Amniotic epithelial cell (primary cell): Measurements from ENCODE around the gene FAIM2.

ENCODE experiments used
- DNase-seq: peaks from one replicate; pipeline ENCODE4 v3.0.0-alpha.2; 2010; ENCODE audit warnings: low read depth

Gene FAIM2

GRCh38 chr12:49917166-49917787 is 13.6 kb upstream of the FAIM2 start:
- DNase-seq, result no peak

GRCh38 chr12:49916129-49916919 is 12.6 kb upstream of the FAIM2 start:
- DNase-seq, result no peak

GRCh38 chr12:49912345-49913255 is 8.9 kb upstream of the FAIM2 start:
- no peak for DNase-seq

- no peak for DNase-seq
Observed at GRCh38 chr12:49911213-49911605, 7.5 kb upstream of the FAIM2 start.

- DNase-seq, result no peak
Observed at GRCh38 chr12:49910331-49911212, 6.9 kb upstream of the FAIM2 start.

GRCh38 chr12:49909826-49910225 is 6.1 kb upstream of the FAIM2 start:
- DNase-seq, result peak; percentile 94

- no peak for DNase-seq
Observed at GRCh38 chr12:49909356-49909755, 5.7 kb upstream of the FAIM2 start.

- no peak for DNase-seq
Observed at GRCh38 chr12:49907352-49907751, 3.7 kb upstream of the FAIM2 start.

- peak; percentile 77 for DNase-seq
Observed at GRCh38 chr12:49905718-49906314, 2.1 kb upstream of the FAIM2 start.

- DNase-seq, result no peak
Observed at GRCh38 chr12:49904601-49905000, 901 bp upstream of the FAIM2 start.

GRCh38 chr12:49903351-49903699 is 375 bp downstream of the FAIM2 start:
- no peak for DNase-seq

- DNase-seq, result no peak
Observed at GRCh38 chr12:49902399-49903350, 1.0 kb downstream of the FAIM2 start.

- no peak for DNase-seq
Observed at GRCh38 chr12:49901986-49902385, 1.7 kb downstream of the FAIM2 start.

GRCh38 chr12:49901026-49901425 is 2.7 kb downstream of the FAIM2 start:
- DNase-seq, result no peak

- no peak for DNase-seq
Observed at GRCh38 chr12:49900371-49900770, 3.3 kb downstream of the FAIM2 start.

GRCh38 chr12:49899921-49900320 is 3.8 kb downstream of the FAIM2 start:
- DNase-seq, result no peak

GRCh38 chr12:49899286-49899843 is 4.3 kb downstream of the FAIM2 start:
- DNase-seq, result no peak

- peak; percentile 23 for DNase-seq
Observed at GRCh38 chr12:49897276-49897675, 6.4 kb downstream of the FAIM2 start.

- peak; percentile 45 for DNase-seq
Observed at GRCh38 chr12:49895773-49896172, 7.9 kb downstream of the FAIM2 start.

- DNase-seq, result no peak
Observed at GRCh38 chr12:49894751-49895148, 8.9 kb downstream of the FAIM2 start.
